ENCODE measurements around the gene NECAB2.

Gene NECAB2

GRCh38 chr16:84039696-84040095, 71.7 kb downstream of the NECAB2 start:
- no peak overlapping the region for H3K4me3 ChIP-seq (ENCODE audit: low read length)
- H3K36me3 ChIP-seq (ENCODE audit: insufficient read depth, low read depth, low read length): no peaks in the 10 kb centered on the region
- H3K9me3 ChIP-seq (ENCODE audit: insufficient read depth, low read depth, low read length): no peaks in the 10 kb centered on the region
- H3K4me1 ChIP-seq (ENCODE audit: insufficient read depth, low read length): peaks cover 8% of the 10 kb centered on the region; the same call in 1 of the 2 replicates
- H3K27me3 ChIP-seq (ENCODE audit: insufficient read depth, low read length): peaks cover 9% of the 10 kb centered on the region; the same call in 1 of the 2 replicates
- no peak overlapping the region for H3K27ac ChIP-seq (ENCODE audit: low read length)
- H3K9ac ChIP-seq (ENCODE audit: low read depth, low read length): no peak overlapping the region

- H3K27me3 ChIP-seq (ENCODE audit: insufficient read depth, low read length): peaks cover 9% of the 10 kb centered on the region; the same call in 1 of the 2 replicates
- H3K4me1 ChIP-seq (ENCODE audit: insufficient read depth, low read length): peaks cover 8% of the 10 kb centered on the region; the same call in 1 of the 2 replicates
- H3K36me3 ChIP-seq (ENCODE audit: insufficient read depth, low read depth, low read length): no peaks in the 10 kb centered on the region
- H3K27ac ChIP-seq (ENCODE audit: low read length): no peak overlapping the region
- no peak overlapping the region for H3K4me3 ChIP-seq (ENCODE audit: low read length)
- no peaks in the 10 kb centered on the region for H3K9me3 ChIP-seq (ENCODE audit: insufficient read depth, low read depth, low read length)
- no peak overlapping the region for H3K9ac ChIP-seq (ENCODE audit: low read depth, low read length)
These were observed 72.3 kb downstream of the NECAB2 start for GRCh38 chr16:84040226-84040822.

GRCh38 chr16:84040823-84041820, 73.1 kb downstream of the NECAB2 start:
- H3K27ac ChIP-seq (ENCODE audit: low read length): no peak overlapping the region
- H3K9me3 ChIP-seq (ENCODE audit: insufficient read depth, low read depth, low read length): no peaks in the 10 kb centered on the region
- H3K4me3 ChIP-seq (ENCODE audit: low read length): no peak overlapping the region
- no peak overlapping the region for H3K9ac ChIP-seq (ENCODE audit: low read depth, low read length)
- no peaks in the 10 kb centered on the region for H3K36me3 ChIP-seq (ENCODE audit: insufficient read depth, low read depth, low read length)
- peaks cover 8% of the 10 kb centered on the region; the same call in 1 of the 2 replicates for H3K4me1 ChIP-seq (ENCODE audit: insufficient read depth, low read length)
- peaks cover 9% of the 10 kb centered on the region; the same call in 1 of the 2 replicates for H3K27me3 ChIP-seq (ENCODE audit: insufficient read depth, low read length)

GRCh38 chr16:84041881-84042280, 73.8 kb downstream of the NECAB2 start:
- no peak overlapping the region for H3K27ac ChIP-seq (ENCODE audit: low read length)
- H3K9me3 ChIP-seq (ENCODE audit: insufficient read depth, low read depth, low read length): no peaks in the 10 kb centered on the region
- H3K4me3 ChIP-seq (ENCODE audit: low read length): no peak overlapping the region
- H3K36me3 ChIP-seq (ENCODE audit: insufficient read depth, low read depth, low read length): no peaks in the 10 kb centered on the region
- peaks cover 8% of the 10 kb centered on the region; the same call in 1 of the 2 replicates for H3K4me1 ChIP-seq (ENCODE audit: insufficient read depth, low read length)
- no peak overlapping the region for H3K9ac ChIP-seq (ENCODE audit: low read depth, low read length)
- peaks cover 9% of the 10 kb centered on the region; the same call in 1 of the 2 replicates for H3K27me3 ChIP-seq (ENCODE audit: insufficient read depth, low read length)

- no peak within 1 kb of the TSS for H3K4me3 ChIP-seq (ENCODE audit: low read length)
- no peaks in the 10 kb centered on the region for H3K9me3 ChIP-seq (ENCODE audit: insufficient read depth, low read depth, low read length)
- peaks cover 8% of the 10 kb centered on the region; the same call in 1 of the 2 replicates for H3K4me1 ChIP-seq (ENCODE audit: insufficient read depth, low read length)
- H3K27me3 ChIP-seq (ENCODE audit: insufficient read depth, low read length): peaks cover 9% of the 10 kb centered on the region; the same call in 1 of the 2 replicates
- no peaks in the 10 kb centered on the region for H3K36me3 ChIP-seq (ENCODE audit: insufficient read depth, low read depth, low read length)
- no peak within 1 kb of the TSS for H3K9ac ChIP-seq (ENCODE audit: low read depth, low read length)
- no peak within 1 kb of the TSS for H3K27ac ChIP-seq (ENCODE audit: low read length)
These were observed 74.3 kb downstream of the NECAB2 start, which contains the start of gene SLC38A8 for GRCh38 chr16:84042308-84042878. TSS of gene SLC38A8 (minus strand) at chr16:84042795. CDS start at chr16:84042157, 638 bp downstream.

DNA sequence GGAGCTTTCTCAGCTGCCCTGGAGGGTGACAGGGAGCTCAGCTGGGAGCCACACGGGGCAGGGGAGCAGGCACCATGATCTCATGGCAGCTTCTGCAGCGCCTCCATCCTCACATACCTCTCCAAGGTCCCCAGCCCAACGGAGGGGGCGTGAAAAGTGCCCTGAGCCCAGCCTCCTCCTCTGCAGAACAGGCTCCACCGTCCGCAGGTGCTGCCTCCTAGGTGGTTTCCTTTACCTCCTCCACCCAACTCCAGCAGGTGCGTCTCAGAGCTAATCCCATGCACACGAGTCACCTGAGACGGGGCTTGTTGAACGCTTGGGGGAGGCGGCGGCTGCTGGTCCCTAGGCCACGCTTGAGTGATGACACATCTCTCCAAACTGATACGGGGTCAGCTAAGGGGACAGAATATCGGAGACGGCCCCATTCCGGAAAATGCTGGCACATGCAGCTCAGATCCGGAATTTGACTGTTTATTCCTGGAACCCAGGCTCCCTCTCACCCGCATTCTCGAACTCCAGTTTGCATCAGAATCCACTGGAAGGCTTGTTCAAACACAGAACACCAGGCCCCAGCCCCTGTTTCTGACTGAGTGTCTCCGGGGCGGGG, 74.9 kb downstream of the NECAB2 start:
- H3K9ac ChIP-seq (ENCODE audit: low read depth, low read length): no peak overlapping the region
- H3K9me3 ChIP-seq (ENCODE audit: insufficient read depth, low read depth, low read length): no peaks in the 10 kb centered on the region
- peaks cover 9% of the 10 kb centered on the region; the same call in 1 of the 2 replicates for H3K27me3 ChIP-seq (ENCODE audit: insufficient read depth, low read length)
- no peak overlapping the region for H3K27ac ChIP-seq (ENCODE audit: low read length)
- H3K4me3 ChIP-seq (ENCODE audit: low read length): no peak overlapping the region
- no peaks in the 10 kb centered on the region for H3K36me3 ChIP-seq (ENCODE audit: insufficient read depth, low read depth, low read length)
- peaks cover 8% of the 10 kb centered on the region; the same call in 1 of the 2 replicates for H3K4me1 ChIP-seq (ENCODE audit: insufficient read depth, low read length)

DNA sequence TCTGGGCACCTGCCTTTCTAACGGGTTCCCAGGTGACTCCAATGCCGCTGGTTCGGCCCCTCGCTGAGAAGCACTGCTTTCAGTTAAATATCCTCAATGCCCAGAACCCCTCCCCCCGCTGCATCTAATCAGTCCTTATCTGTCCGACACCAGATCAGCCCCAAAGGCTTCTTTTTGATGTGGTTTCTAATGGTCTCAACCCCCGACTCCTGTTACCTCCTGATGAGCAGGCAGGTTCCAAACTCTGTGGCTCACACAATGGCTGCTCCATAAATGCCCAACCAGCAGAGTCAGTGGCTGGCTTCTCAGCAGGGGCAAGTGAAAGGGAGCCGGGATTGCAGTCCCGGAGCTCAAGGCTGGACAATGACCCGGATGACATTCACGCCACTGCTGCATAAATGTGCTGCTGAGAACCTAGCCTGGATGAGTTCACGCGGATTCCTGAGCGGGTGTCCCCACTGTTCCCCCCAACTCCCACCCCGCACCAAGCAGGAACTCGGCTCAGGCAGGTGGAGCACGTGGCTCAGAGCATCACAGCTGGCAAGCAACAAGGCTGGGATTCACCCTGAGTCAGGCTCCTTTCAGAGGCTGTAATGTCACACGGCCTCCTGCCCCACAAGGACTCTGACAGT, 75.6 kb downstream of the NECAB2 start:
- peaks cover 8% of the 10 kb centered on the region; the same call in 1 of the 2 replicates for H3K4me1 ChIP-seq (ENCODE audit: insufficient read depth, low read length)
- H3K4me3 ChIP-seq (ENCODE audit: low read length): no peak overlapping the region
- H3K36me3 ChIP-seq (ENCODE audit: insufficient read depth, low read depth, low read length): no peaks in the 10 kb centered on the region
- H3K9ac ChIP-seq (ENCODE audit: low read depth, low read length): no peak overlapping the region
- peaks cover 9% of the 10 kb centered on the region; the same call in 1 of the 2 replicates for H3K27me3 ChIP-seq (ENCODE audit: insufficient read depth, low read length)
- H3K27ac ChIP-seq (ENCODE audit: low read length): no peak overlapping the region
- no peaks in the 10 kb centered on the region for H3K9me3 ChIP-seq (ENCODE audit: insufficient read depth, low read depth, low read length)

DNA sequence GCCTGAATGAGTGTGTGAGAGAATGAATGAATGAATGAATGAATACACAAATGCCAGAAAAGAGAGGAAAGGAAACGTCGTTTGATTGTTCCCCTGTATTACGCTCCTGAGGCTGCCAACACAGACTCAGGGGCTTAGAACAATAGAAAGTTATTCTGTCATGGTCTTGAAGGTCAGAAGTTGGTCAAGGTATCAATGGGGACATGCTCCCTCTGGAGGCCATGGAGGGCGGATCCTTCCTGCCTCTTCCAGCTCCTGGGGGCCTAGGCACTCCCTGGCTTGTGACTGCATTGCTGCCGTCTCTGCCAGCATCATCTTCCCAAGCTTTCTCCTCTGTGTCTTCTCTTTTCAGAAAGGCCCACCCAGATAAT, 76.1 kb downstream of the NECAB2 start:
- Histone ChIP-seq H3K9ac (ENCODE audit: low read depth, low read length) (no peak overlapping the region), H3K9me3 (ENCODE audit: insufficient read depth, low read depth, low read length) (no peaks in the 10 kb centered on the region), H3K36me3 (ENCODE audit: insufficient read depth, low read depth, low read length) (no peaks in the 10 kb centered on the region), H3K4me1 (ENCODE audit: insufficient read depth, low read length) (peaks cover 8% of the 10 kb centered on the region; the same call in 1 of the 2 replicates), H3K27ac (ENCODE audit: low read length) (no peak overlapping the region), H3K4me3 (ENCODE audit: low read length) (no peak overlapping the region), H3K27me3 (ENCODE audit: insufficient read depth, low read length) (peaks cover 9% of the 10 kb centered on the region; the same call in 1 of the 2 replicates)

DNA sequence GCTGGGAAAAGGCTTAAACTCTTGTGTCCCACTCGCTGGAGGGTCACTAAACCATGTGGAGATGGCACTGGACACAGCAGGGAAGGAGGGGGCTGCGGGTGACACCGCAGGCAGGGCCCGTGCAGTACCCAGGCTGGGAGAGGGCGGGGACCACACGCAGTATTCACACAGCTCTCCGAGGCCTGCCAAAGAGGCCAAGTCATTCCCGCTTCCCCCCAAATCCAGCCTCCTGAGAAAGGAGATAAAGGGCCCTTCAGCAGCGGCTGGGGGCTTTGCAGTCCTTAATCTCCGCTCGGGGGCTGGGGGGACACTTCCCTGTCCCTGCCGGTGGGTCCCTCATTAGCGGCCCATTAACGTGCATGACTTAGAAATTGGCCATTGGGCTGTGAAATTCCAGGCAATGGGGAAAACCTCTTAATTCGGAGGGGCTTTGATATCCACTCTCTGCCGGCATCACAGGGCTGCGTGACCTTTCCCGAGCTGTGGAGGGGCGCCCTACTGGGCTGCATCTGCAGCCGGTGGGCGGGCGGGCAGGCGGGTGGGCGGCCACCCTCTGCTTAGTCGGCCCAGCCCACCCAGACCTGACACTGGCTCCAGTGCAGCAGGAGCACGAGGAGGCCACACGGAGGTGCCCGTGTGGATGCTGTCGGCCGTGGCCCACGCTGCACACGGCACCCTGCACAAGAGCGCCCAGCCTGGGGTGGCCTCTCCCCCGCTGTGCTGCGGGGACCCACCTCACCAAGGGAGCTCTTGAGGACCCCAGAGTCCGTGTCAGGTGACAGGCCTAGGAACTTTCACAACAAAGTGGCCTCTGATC, 77.2 kb downstream of the NECAB2 start:
- H3K4me3 ChIP-seq (ENCODE audit: low read length): no peak overlapping the region
- H3K9ac ChIP-seq (ENCODE audit: low read depth, low read length): no peak overlapping the region
- H3K27me3 ChIP-seq (ENCODE audit: insufficient read depth, low read length): peaks cover 9% of the 10 kb centered on the region; the same call in 1 of the 2 replicates
- H3K36me3 ChIP-seq (ENCODE audit: insufficient read depth, low read depth, low read length): no peaks in the 10 kb centered on the region
- no peaks in the 10 kb centered on the region for H3K9me3 ChIP-seq (ENCODE audit: insufficient read depth, low read depth, low read length)
- peaks cover 8% of the 10 kb centered on the region; the same call in 1 of the 2 replicates for H3K4me1 ChIP-seq (ENCODE audit: insufficient read depth, low read length)
- no peak overlapping the region for H3K27ac ChIP-seq (ENCODE audit: low read length)

DNA sequence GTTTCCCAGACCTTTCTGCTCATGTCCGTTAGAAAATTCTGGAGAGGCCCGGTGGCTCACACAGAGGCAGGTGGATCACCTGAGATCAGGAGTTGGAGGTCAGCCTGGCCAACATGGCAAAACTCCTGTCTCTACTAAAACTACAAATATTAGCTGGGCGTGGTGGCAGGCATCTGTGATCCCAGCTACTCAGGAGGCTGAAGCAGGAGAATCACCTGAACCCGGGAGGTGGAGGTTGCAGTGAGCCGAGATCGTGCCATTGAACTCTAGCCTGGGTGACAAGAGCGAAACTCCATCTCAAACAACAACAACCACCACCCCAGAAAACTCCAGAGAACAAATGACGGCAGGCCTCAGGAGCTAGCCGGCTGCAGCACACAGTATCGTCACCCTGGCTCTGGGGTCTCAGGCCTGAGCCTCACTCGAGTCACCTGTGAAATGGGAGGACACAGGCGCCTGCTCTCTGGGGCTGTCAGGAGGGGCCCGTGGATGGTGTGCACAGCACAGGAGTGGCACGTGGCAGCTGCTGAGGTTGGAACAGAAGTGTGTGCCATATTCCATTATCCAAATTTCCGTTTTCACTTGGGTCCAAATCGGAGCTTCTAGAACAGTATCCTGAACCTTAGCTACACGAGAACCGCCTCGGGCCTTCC, 77.9 kb downstream of the NECAB2 start:
- H3K4me1 ChIP-seq (ENCODE audit: insufficient read depth, low read length): peaks cover 8% of the 10 kb centered on the region; the same call in 1 of the 2 replicates
- H3K27ac ChIP-seq (ENCODE audit: low read length): no peak overlapping the region
- H3K9ac ChIP-seq (ENCODE audit: low read depth, low read length): no peak overlapping the region
- peaks cover 9% of the 10 kb centered on the region; the same call in 1 of the 2 replicates for H3K27me3 ChIP-seq (ENCODE audit: insufficient read depth, low read length)
- no peaks in the 10 kb centered on the region for H3K36me3 ChIP-seq (ENCODE audit: insufficient read depth, low read depth, low read length)
- no peaks in the 10 kb centered on the region for H3K9me3 ChIP-seq (ENCODE audit: insufficient read depth, low read depth, low read length)
- H3K4me3 ChIP-seq (ENCODE audit: low read length): no peak overlapping the region
